ENCODE results near the gene SIDT2.
"Not testable (repeated sequence)": the region's sequence is repeated elsewhere in the genome, so short reads cannot be mapped to it uniquely, and the experiment has no call there.

SIDT2 gene

DNA sequence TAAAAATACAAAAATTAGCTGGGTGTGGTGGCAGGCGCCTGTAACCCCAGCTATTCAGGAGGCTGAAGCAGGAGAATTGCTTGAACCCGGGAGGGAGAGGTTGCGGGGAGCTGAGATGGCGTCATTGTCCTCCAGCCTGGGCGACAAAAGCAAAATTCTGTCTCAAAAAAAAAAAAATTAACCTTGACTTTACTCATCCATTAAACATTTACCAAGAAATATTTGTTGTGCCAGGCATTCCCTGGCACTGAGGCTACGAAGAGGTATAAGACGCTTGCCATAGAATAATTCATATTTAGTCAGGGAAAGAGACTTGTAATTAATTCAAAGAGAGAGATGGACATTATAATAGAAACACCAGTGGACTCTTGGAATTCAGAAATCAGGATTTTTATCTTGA lies 47.7 kb upstream of the SIDT2 start (continued):
- TF ChIP-seq ESRRG (CRISPR knock-in tag; IDR thresholded peaks at IDR 0.05), result no peak
- no peak for TF ChIP-seq ZFP3 (CRISPR knock-in tag; IDR thresholded peaks at IDR 0.05)
- TF ChIP-seq ZNF565 (CRISPR knock-in tag; conservative IDR thresholded peaks at IDR 0.05; ENCODE audit: low read depth), result no peak

DNA sequence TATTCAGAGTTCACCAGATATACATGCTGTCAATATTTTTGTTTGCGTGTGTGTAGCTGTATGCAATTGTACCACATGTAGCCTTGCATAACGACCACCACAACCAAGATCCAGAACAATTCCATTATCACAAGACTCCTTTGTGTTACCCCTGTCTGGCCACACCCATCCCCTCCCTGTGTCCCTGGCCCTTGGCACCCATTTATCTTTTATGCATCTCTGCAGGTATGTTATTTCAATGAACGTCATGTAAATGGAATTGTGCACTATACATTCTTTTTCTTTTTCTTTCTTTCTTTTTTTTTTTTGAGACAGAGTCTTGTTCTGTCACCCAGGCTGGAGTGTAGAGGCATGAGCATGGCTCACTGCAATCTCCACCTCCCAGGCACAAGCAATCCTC lies 44.1 kb upstream of the SIDT2 start:
- TF ChIP-seq BACH2 (CRISPR knock-in tag; IDR thresholded peaks at IDR 0.05; ENCODE audit: borderline replicate concordance), result no peak
- TF ChIP-seq ZNF70 (CRISPR knock-in tag; IDR thresholded peaks at IDR 0.05), result no peak
- TF ChIP-seq, protein P1, sequence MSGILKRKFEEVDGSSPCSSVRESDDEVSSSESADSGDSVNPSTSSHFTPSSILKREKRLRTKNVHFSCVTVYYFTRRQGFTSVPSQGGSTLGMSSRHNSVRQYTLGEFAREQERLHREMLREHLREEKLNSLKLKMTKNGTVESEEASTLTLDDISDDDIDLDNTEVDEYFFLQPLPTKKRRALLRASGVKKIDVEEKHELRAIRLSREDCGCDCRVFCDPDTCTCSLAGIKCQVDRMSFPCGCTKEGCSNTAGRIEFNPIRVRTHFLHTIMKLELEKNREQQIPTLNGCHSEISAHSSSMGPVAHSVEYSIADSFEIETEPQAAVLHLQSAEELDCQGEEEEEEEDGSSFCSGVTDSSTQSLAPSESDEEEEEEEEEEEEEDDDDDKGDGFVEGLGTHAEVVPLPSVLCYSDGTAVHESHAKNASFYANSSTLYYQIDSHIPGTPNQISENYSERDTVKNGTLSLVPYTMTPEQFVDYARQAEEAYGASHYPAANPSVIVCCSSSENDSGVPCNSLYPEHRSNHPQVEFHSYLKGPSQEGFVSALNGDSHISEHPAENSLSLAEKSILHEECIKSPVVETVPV (CRISPR knock-in tag; IDR thresholded peaks at IDR 0.05), result no peak
- no peak for TF ChIP-seq CSDC2 (CRISPR knock-in tag; IDR thresholded peaks at IDR 0.05)
- no peak for TF ChIP-seq ZNF565 (CRISPR knock-in tag; conservative IDR thresholded peaks at IDR 0.05; ENCODE audit: low read depth)
- TF ChIP-seq ISL1 (CRISPR knock-in tag; IDR thresholded peaks at IDR 0.05), result no peak
- no peak for TF ChIP-seq RARB (CRISPR knock-in tag; IDR thresholded peaks at IDR 0.05)
- TF ChIP-seq PPARA (CRISPR knock-in tag; IDR thresholded peaks at IDR 0.05; ENCODE audit: borderline replicate concordance), result no peak
- no peak for TF ChIP-seq ARNTL (CRISPR knock-in tag; IDR thresholded peaks at IDR 0.05; ENCODE audit: borderline replicate concordance, low read depth)
- TF ChIP-seq ZFP30 (CRISPR knock-in tag; IDR thresholded peaks at IDR 0.05), result no peak
- TF ChIP-seq GLIS3 (CRISPR knock-in tag; IDR thresholded peaks at IDR 0.05), result no peak
- TF ChIP-seq SNAI2 (CRISPR knock-in tag; IDR thresholded peaks at IDR 0.05), result no peak
- TF ChIP-seq, protein P2, sequence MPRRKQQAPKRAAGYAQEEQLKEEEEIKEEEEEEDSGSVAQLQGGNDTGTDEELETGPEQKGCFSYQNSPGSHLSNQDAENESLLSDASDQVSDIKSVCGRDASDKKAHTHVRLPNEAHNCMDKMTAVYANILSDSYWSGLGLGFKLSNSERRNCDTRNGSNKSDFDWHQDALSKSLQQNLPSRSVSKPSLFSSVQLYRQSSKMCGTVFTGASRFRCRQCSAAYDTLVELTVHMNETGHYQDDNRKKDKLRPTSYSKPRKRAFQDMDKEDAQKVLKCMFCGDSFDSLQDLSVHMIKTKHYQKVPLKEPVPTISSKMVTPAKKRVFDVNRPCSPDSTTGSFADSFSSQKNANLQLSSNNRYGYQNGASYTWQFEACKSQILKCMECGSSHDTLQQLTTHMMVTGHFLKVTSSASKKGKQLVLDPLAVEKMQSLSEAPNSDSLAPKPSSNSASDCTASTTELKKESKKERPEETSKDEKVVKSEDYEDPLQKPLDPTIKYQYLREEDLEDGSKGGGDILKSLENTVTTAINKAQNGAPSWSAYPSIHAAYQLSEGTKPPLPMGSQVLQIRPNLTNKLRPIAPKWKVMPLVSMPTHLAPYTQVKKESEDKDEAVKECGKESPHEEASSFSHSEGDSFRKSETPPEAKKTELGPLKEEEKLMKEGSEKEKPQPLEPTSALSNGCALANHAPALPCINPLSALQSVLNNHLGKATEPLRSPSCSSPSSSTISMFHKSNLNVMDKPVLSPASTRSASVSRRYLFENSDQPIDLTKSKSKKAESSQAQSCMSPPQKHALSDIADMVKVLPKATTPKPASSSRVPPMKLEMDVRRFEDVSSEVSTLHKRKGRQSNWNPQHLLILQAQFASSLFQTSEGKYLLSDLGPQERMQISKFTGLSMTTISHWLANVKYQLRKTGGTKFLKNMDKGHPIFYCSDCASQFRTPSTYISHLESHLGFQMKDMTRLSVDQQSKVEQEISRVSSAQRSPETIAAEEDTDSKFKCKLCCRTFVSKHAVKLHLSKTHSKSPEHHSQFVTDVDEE (CRISPR knock-in tag; IDR thresholded peaks at IDR 0.05), result no peak
- TF ChIP-seq, protein P3, sequence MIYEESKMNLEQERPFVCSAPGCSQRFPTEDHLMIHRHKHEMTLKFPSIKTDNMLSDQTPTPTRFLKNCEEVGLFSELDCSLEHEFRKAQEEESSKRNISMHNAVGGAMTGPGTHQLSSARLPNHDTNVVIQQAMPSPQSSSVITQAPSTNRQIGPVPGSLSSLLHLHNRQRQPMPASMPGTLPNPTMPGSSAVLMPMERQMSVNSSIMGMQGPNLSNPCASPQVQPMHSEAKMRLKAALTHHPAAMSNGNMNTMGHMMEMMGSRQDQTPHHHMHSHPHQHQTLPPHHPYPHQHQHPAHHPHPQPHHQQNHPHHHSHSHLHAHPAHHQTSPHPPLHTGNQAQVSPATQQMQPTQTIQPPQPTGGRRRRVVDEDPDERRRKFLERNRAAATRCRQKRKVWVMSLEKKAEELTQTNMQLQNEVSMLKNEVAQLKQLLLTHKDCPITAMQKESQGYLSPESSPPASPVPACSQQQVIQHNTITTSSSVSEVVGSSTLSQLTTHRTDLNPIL (CRISPR knock-in tag; IDR thresholded peaks at IDR 0.05; ENCODE audit: low read depth), result no peak
- no peak for TF ChIP-seq TOX (CRISPR knock-in tag; IDR thresholded peaks at IDR 0.05; ENCODE audit: borderline replicate concordance)
- no peak for TF ChIP-seq TCF4 (CRISPR knock-in tag; IDR thresholded peaks at IDR 0.05; ENCODE audit: borderline replicate concordance)
- TF ChIP-seq, protein P4, sequence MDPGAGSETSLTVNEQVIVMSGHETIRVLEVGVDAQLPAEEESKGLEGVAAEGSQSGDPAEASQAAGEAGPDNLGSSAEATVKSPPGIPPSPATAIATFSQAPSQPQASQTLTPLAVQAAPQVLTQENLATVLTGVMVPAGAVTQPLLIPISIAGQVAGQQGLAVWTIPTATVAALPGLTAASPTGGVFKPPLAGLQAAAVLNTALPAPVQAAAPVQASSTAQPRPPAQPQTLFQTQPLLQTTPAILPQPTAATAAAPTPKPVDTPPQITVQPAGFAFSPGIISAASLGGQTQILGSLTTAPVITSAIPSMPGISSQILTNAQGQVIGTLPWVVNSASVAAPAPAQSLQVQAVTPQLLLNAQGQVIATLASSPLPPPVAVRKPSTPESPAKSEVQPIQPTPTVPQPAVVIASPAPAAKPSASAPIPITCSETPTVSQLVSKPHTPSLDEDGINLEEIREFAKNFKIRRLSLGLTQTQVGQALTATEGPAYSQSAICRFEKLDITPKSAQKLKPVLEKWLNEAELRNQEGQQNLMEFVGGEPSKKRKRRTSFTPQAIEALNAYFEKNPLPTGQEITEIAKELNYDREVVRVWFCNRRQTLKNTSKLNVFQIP (CRISPR knock-in tag; IDR thresholded peaks at IDR 0.05; ENCODE audit: borderline replicate concordance, low read depth), result no peak
- no peak for ATAC-seq

DNA sequence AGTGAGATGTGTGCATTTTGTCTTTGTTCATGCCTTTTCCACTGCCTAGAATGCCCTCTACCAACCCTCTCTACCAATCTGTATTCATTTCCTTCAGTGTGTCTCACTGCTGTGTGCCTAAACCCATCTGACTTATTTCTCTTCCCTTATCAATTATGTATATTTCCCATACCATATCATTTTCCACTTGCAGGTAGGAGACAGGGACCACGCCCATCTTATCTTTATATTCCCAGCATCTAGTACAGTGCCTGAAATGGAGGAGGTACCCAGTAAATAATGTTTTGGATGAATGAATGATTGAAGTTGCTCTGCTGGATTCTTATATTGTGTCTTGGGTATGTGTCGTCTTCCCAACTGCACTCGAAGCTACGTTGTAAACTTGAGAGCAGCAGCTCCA lies 43.6 kb upstream of the SIDT2 start:
- ATAC-seq, result not testable (repeated sequence)

DNA sequence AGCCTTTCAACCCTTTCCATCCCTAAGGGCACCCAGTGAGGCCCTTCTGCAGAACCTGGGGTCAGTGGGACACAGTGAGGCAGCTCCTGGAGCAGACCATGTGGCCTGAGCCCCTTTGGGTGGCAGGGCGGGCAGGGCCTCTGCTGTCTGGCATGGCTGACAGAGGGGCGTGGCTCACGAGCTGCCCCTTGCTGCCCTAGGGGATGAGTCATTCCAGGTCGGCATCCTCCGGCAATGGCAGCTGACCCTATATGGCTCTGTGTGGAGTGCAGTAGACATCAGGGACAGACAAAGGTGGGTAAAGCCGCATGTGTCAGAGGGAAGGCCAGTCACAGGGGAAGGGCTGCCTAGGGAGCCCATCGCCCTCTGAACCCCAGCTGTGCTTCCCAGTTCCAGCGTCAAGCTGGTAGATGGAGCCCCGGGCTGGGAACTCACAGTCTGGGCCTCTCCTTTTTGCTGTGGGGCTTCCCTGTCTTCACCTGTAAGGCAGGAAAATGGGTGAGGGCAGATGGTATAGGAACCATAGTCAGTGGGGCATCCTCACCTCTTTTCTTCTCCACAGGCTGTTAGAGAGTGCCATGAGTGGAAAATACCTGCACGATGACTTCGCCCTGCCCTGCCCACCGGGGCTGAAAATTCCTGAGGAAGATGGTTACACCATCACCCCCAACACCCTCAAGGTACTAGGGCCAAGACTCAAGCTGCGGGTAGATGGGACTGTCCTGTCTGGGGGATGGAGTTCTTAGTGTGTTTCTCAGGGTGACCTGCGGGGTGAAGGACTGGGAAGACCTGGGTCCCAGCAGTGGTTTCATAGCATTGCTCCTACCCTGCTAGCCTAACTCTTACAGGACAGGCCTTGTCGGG lies 41.1 kb upstream of the SIDT2 start:
- peak; percentile 79 for ATAC-seq

DNA sequence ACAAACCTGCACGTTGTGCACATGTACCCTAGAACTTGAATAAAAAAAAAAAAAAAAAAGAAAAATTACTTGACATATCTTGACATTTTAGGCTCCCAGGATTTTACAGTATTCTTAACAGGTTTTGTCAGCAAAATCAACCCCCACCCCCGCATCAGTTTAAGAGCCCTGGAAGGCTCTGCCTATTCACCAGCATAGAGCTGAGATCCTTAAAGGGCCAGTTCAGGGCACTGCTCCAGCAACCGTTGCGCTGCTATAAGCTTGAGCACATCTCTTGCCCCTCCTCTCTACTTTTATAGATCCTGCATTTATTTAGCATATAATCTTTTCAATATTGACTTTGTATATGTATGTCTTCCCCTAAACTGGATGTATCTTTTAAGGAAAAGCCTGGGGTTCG lies 35.2 kb upstream of the SIDT2 start:
- peak; percentile 75 for ATAC-seq
- TF ChIP-seq OSR1 (CRISPR knock-in tag; IDR thresholded peaks at IDR 0.05), result no peak

Measured in SK-N-SH treated with all-trans-retinoic acid at 6 μM for 48 hours (cell line).